Liver (tissue), 9 donors: ENCODE results near the gene DENND4C. TPM values are rescaled to one million over a fixed set of nuclear protein-coding genes. Genes with fewer than 3 reads are reported as not detected.

Experiments used
- DNase-seq: peaks from one replicate; pipeline ENCODE4 v3.0.0-alpha.2; 2017; ENCODE audit warnings: low spot score
- H3K27ac ChIP-seq, 2 donors: one replicate each; pipeline ENCODE4 v1.7.0; 2013; ENCODE audit warnings: inconsistent platforms in 2 of 2, low read length in 2 of 2, control low read depth in 1 of 2, low read depth in 1 of 2, mild to moderate bottlenecking in 1 of 2
- H3K27me3 ChIP-seq, 4 donors: one replicate each; pipeline versions ENCODE4 v1.6.1 to v1.7.0; 2013; ENCODE audit warnings: low read length in 3 of 4, inconsistent platforms in 1 of 4, mild to moderate bottlenecking in 1 of 4, moderate library complexity in 1 of 4; ENCODE audit not compliant: control insufficient read depth in 4 of 4, insufficient read depth in 4 of 4
- H3K36me3 ChIP-seq, 4 donors: one replicate each; pipeline versions ENCODE4 v1.6.1 to v1.7.0; 2013; ENCODE audit warnings: low read length in 3 of 4, mild to moderate bottlenecking in 3 of 4, low read depth in 1 of 4, moderate library complexity in 1 of 4; ENCODE audit not compliant: control insufficient read depth in 4 of 4, insufficient read depth in 3 of 4
- H3K4me1 ChIP-seq, 4 donors: one replicate each; pipeline versions ENCODE4 v1.6.1 to v1.7.0; 2013; ENCODE audit warnings: low read length in 3 of 4, mild to moderate bottlenecking in 3 of 4, moderate library complexity in 1 of 4; ENCODE audit not compliant: control insufficient read depth in 4 of 4, insufficient read depth in 4 of 4
- H3K4me3 ChIP-seq, 3 donors: one replicate each; pipeline versions ENCODE4 v1.6.1 to v1.7.0; 2013; ENCODE audit warnings: low read length in 3 of 3, control low read depth in 1 of 3, low read depth in 1 of 3, mild to moderate bottlenecking in 1 of 3
- H3K9ac ChIP-seq, 2 donors: one replicate each; pipeline ENCODE4 v1.7.0; 2013; ENCODE audit warnings: low read length in 2 of 2, mild to moderate bottlenecking in 2 of 2, moderate library complexity in 2 of 2, control low read depth in 1 of 2, low read depth in 1 of 2
- H3K9me3 ChIP-seq, 4 donors: one replicate each; pipeline versions ENCODE4 v1.6.1 to v1.7.0; 2013; ENCODE audit warnings: low read length in 3 of 4; ENCODE audit not compliant: control insufficient read depth in 4 of 4
- EGR1 ChIP-seq, 2 donors: IDR thresholded peaks; 2 replicates each; pipeline ENCODE4 v1.6.1; 2016 to 2018; ENCODE audit warnings: antibody characterized with exemption in 2 of 2, low read depth in 2 of 2
- HNF4A ChIP-seq, 2 donors: conservative IDR thresholded peaks; 2 replicates each; pipeline ENCODE4 v1.6.1; 2016; ENCODE audit warnings: antibody characterized with exemption in 2 of 2, mild to moderate bottlenecking in 2 of 2
- TAF1 ChIP-seq: conservative IDR thresholded peaks from 2 replicates; pipeline ENCODE4 v1.6.1; 2016; ENCODE audit warnings: antibody characterized with exemption, mild to moderate bottlenecking
- YY1 ChIP-seq: IDR thresholded peaks from 2 replicates; pipeline ENCODE4 v1.6.1; 2016; ENCODE audit warnings: antibody characterized with exemption, mild to moderate bottlenecking
- WGBS: extraction: QIAGEN DNeasy Blood & Tissue Kit; methylation state at CpG from one replicate; pipeline ENCODE4 v1.1.7; 2013; 5-methylcytosine and 5-hydroxymethylcytosine counted together
- polyA plus RNA-seq, 2 donors: library from polyadenylated mRNA; stranded (reverse) in 1 of 2; unstranded in 1 of 2; fragments of 200-250 nt in 1 of 2; fragments of >200 nt in 1 of 2; fragmentation: Nextera tagmentation in 1 of 2; extraction: Ambion mirVana in 1 of 2; gene quantifications; one replicate each; pipeline versions ENCODE4 v1.2.1 to v1.2.3, GENCODE V29; 2013 to 2015
- total RNA-seq, 2 donors: library from RNA; depleted of rRNA; stranded (reverse); fragments of >200 nt; gene quantifications; one replicate each; pipeline ENCODE4 v1.2.3, GENCODE V29; 2014
- donor health status: healthy.
- donor health status: healthy.
- donor health status: healthy.
- donor health status: healthy.
- donor health status: healthy.

The DENND4C gene
- total and polyA plus RNA-seq, 4 donors: 6.9 to 54.9 (median 14.8) TPM

GRCh38 chr9:19420877-19421276 lies 190.4 kb downstream of the DENND4C start:
- no peaks in the 10 kb centered on the region for H3K4me1 ChIP-seq
- TF ChIP-seq TAF1 (no peak), EGR1 (IDR thresholded peaks at IDR 0.05; ENCODE audit: low read depth in 2 of 2) (no peak), YY1 (no peak), HNF4A (conservative IDR thresholded peaks at IDR 0.05) (no peak)
- no peak for DNase-seq
- 92% methylated on average over 1 of the region's 1 CpG for WGBS
- no peaks in the 10 kb centered on the region for H3K27me3 ChIP-seq
- no peaks in the 10 kb centered on the region for H3K9me3 ChIP-seq
- no peak overlapping the region for H3K9ac ChIP-seq
- no peak overlapping the region for H3K27ac ChIP-seq
- no peak overlapping the region for H3K4me3 ChIP-seq
- H3K36me3 ChIP-seq: peaks cover 0 to 3% (median 0%) of the 10 kb centered on the region in 4 donors

Other genes with a start within 250 kb of the DENND4C start
- under 1 TPM; under 0.01 to 0.05 TPM for gene SAXO1, start 197.5 kb upstream of the DENND4C start, total RNA-seq
- gene SAXO1, start 197.5 kb upstream of the DENND4C start, polyA plus RNA-seq: under 1 TPM in 1 of 2 donors, not detected in 1; 0.01 TPM
- 10 to 100 TPM; 25.4 to 31.8 TPM for gene RRAGA, start 181.3 kb upstream of the DENND4C start, total RNA-seq
- gene RRAGA, start 181.3 kb upstream of the DENND4C start, polyA plus RNA-seq: 10 to 100 TPM; 49.0 to 52.4 TPM
- 10 to 100 TPM in 1 of 2 donors, 1 to 10 TPM in 1; 7.0 to 10.1 TPM for gene HAUS6, start 127.8 kb upstream of the DENND4C start, total RNA-seq
- gene HAUS6, start 127.8 kb upstream of the DENND4C start, polyA plus RNA-seq: 1 to 10 TPM; 1.9 to 4.2 TPM
- 100 to 1,000 TPM in 1 of 2 donors, 10 to 100 TPM in 1; 72.7 to 688 TPM for gene PLIN2, start 103.2 kb upstream of the DENND4C start, total RNA-seq
- 100 to 1,000 TPM; 344 to 513 TPM for gene PLIN2, start 103.2 kb upstream of the DENND4C start, polyA plus RNA-seq
- 1,000 to 10,000 TPM in 1 of 2 donors, 100 to 1,000 TPM in 1; 336 to 1,448 TPM for gene RPS6, start 149.5 kb downstream of the DENND4C start, total RNA-seq
- 100 to 1,000 TPM; 416 to 622 TPM for gene RPS6, start 149.5 kb downstream of the DENND4C start, polyA plus RNA-seq
- 1 to 10 TPM; 2.0 to 4.0 TPM for gene ACER2, start 178.3 kb downstream of the DENND4C start, total RNA-seq
- gene ACER2, start 178.3 kb downstream of the DENND4C start, polyA plus RNA-seq: 1 to 10 TPM in 1 of 2 donors, under 1 TPM in 1; 0.47 to 1.8 TPM